ENCODE data around the gene PAMR1.

GRCh38 chr11:35387111-35387982 lies 138.1 kb downstream of the PAMR1 start:
- TF ChIP-seq, protein P1, sequence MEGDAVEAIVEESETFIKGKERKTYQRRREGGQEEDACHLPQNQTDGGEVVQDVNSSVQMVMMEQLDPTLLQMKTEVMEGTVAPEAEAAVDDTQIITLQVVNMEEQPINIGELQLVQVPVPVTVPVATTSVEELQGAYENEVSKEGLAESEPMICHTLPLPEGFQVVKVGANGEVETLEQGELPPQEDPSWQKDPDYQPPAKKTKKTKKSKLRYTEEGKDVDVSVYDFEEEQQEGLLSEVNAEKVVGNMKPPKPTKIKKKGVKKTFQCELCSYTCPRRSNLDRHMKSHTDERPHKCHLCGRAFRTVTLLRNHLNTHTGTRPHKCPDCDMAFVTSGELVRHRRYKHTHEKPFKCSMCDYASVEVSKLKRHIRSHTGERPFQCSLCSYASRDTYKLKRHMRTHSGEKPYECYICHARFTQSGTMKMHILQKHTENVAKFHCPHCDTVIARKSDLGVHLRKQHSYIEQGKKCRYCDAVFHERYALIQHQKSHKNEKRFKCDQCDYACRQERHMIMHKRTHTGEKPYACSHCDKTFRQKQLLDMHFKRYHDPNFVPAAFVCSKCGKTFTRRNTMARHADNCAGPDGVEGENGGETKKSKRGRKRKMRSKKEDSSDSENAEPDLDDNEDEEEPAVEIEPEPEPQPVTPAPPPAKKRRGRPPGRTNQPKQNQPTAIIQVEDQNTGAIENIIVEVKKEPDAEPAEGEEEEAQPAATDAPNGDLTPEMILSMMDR (conservative IDR thresholded peaks at IDR 0.05; ENCODE audit: low read length): no peak
- no peak for TF ChIP-seq EZH2phosphoT487 (IDR thresholded peaks at IDR 0.05; ENCODE audit: borderline replicate concordance)

All from Loucy (cell line).